Measurements from ENCODE around the gene NPR3.

Gene NPR3

DNA sequence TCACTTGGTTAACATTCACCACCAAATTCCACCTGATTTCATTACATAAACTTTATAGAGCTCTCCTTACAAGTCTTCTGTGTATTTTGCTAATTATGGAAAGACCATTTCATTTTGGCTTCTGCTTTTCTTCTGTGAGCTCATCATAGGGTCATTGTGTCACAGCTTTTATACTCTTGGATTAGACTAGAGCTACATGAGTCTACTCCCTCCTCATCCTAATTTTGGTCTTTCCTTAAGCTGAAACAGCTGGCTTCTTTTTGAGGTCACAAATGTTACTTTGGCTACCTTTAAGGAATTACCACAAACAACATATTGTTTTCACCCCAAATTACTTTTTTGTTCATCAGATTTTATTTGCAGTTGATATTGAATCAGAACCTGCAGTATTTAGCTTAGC is 103.0 kb downstream of the NPR3 start:
- FAIRE-seq: no peak

DNA sequence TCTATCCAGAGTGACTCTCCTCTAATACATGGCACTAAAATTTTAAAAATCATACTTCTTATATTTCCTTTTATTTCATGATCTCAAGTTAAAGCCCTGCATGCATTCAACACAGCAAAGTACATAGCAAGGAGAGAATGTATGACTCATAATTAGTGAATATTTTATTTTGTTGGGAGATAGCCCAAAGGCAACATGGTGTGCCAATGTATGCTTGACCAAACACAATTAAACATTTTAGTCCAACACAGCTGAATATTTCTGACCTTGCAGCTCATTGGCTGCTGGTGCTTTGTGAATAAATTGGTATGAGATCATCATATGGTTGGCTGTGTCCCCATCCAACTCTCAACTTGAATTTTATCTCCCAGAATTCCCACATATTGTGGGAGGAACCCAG is 103.5 kb downstream of the NPR3 start:
- no peak for FAIRE-seq

DNA sequence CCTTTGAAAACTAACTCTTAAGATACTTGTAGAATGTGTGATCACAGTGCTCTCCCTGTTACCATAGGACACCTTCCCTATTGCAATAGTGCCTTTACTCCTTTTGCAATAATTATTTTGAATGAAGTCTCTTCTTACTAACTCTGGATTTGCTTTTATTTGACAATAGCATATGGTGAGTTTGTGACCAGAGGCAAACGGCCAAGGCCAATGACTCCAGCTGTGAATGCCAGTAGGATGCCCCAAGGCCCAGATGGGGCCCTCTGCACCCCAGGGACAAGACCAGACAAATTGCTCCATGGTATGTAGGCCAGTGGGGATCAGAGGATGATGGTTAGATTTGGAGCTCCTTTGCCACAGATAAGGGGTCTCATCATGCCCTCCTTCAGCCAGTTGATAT is 116.9 kb downstream of the NPR3 start:
- no peak for FAIRE-seq

DNA sequence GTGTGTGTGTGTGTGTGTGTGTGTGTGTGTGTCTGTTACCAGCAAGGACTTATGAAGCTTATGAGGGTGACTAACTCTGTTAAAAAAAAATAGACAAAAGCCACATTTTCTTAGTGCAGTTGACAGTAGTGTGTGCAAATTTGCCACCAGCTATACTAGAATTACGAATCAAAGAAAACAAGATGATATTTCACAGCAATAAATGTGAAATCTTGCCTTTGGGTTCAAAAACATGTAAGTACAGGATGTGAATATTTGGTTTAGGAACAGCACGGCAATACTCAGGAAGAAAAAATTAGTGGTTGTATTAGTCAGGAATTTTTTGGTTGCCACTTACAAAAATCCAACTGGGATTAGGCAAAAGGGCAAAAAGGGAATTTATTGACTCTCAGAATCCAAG is 117.4 kb downstream of the NPR3 start:
- FAIRE-seq: no peak

DNA sequence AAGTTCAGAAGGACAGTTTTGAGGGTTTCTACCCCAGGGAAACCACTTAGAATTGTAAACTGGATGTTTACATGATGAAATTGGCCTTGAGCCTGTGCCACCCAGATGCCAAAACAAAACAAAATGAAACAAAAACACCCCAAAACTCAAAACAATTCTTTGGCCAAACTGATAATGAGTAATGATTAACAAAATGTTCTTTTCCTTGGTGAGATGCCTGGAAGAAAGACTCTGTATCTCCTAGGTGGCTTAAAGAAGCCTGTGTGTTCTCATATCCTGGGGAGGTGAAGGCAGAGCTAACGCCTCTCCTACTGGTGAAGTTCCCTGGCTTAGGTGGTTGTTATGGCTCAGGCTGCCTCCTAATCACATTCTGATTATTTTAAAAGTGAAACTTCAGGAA is 120.5 kb downstream of the NPR3 start:
- no peak for FAIRE-seq

DNA sequence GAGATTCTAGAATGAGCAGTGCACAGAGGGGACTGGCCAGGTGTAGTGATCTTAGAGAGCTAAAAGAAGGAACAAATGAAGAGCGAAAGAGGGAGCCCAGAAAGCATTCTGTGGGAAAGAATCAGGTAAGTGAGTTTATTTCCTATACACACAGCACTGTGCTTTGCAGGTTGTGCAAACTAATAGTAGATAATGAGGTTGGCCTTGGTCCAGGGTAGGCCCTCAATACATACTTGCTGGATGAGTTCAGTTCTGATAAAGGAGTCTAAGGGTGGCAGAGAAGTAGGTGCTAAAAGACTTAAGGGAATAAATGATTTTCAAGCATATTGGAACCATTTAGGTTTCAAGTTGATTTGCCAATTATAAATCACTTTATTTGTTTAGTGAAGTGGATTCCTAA is 122.0 kb downstream of the NPR3 start:
- no peak for FAIRE-seq

DNA sequence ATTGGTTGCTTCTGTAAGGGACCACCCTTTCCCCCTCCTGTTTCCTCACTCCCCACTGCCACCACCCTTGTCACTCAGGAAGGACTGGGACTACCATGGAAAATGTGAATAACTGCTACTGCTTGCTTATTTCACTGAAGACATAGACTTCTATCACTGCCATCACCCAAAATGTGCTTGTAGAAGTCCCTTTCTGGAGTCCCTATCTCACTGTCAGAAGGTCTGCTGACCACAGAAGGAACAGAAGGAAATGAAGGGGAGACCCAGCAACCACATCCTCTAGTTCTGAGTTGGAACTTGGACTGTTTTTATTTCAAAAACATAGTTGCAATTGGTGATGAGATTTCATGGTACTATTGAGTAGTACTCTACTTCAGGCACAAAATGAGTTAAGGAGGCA is 122.5 kb downstream of the NPR3 start:
- no peak for FAIRE-seq

DNA sequence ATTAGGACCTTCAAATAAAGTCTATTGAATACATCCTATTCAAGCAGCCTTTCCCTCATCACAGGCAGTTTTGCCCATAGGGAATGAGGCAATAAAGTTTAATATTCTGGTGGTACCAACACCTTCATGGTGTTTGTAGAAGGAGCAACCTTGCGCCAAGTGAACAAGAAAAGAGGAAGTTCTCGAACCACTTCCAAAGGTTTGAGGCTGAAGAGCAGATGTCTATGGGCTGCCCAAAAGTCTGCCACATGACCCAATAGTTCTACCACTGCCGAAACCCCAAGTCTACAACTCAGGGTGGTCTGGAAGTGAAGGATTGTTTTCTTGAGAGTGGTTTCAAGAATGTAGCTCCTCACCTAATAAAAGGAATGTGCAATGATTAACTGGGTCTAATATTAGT is 123.1 kb downstream of the NPR3 start:
- no peak for FAIRE-seq

DNA sequence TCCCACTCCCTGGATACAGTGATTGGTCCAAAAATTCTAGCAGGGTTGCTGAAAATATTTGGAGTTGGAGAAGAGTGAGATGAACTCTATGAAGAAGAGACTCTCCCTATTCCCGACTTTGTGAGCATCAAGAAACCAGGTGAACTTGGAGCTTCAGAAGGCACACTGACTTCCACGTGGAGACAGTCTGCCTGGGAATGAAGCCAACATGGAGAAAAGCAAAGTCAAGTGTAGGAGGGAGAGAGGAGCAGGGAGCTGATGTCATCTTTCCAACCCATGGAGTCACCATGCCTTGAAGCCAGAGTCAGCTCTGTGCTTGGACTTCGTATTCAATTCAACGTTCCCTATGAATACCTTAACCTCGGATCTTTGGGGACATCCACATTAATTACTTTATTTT is 125.1 kb downstream of the NPR3 start:
- no peak for FAIRE-seq

DNA sequence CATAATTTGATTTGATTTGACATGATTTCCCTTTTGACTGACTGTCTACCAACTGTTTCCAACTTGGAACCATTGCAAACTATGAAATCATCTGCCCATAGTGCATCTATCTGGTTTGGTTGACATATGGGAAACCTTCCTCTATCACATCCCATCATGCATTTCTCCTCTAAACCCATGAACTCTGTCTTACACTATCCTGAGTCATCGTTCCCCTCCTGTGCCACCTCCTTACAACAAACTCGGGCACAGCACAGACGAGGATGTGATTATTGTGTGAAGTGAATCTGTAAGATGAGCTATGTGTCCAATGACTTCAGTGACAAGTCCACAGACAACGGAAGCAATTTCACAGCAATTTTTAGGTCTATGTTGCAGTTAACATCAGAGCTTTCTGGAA is 126.1 kb downstream of the NPR3 start:
- FAIRE-seq: no peak

DNA sequence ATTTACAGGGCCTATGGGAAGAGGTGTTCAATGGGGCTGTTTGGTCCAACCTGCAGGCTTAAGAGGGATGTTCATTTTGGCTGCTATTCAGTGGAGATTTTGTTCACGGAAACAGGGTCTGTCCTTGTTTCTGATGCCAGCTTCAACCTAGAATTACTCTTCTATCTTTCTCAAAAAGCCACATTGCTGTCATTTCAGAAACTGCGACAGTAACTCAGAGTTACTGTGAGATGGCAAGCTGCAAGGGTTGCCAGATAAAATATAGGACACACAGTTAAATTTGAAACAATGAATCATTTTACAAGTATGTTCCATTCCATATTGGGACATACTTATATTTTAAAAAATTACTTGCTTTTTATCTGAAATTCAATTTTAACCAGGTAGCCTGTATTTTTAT is 128.0 kb downstream of the NPR3 start:
- FAIRE-seq: no peak

DNA sequence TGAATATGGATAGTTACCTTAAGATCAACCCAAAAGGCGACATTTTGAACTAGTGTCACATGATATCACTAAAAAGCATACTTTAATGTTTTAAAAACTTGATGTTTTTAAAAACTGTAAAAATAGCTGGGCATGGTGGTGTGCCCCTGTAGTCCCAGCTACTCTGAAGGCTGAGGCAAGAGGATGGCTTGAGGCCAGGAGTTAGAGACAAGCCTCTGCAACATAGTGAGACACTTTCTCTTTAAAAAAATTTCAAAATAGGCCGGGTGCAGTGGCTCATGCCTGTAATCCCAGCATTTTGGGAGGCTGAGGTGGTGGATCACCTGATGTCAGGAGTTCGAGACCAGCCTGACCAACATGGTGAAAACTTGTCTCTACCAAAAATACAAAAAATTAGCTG is 129.5 kb downstream of the NPR3 start:
- FAIRE-seq: no peak
